ENCODE measurements around the gene HTT.

GRCh38 chr4:3168029-3168428 is 93.5 kb downstream of the HTT start:
- TF ChIP-seq CTCF (IDR thresholded peaks at IDR 0.05 in 8 of 11, conservative IDR thresholded peaks at IDR 0.05 in 3 of 11) (no peak), POLR2A (IDR thresholded peaks at IDR 0.05) (no peak)

Measured in spleen (tissue), 7 donors.